Activated CD4-positive, alpha-beta T cell treated with anti-CD3 and anti-CD28 coated beads, Interleukin-2, Interleukin-6, amounts not matched to agents 100 ng/mL and 50 ng/mL, durations not matched to agents 16 hours and 8 hours (primary cell): ENCODE measurements around the gene VSIG10L2.

Experiments used
- DNase-seq: peaks from one replicate; pipeline ENCODE4 v3.0.0-alpha.2; 2020

VSIG10L2 gene

DNA sequence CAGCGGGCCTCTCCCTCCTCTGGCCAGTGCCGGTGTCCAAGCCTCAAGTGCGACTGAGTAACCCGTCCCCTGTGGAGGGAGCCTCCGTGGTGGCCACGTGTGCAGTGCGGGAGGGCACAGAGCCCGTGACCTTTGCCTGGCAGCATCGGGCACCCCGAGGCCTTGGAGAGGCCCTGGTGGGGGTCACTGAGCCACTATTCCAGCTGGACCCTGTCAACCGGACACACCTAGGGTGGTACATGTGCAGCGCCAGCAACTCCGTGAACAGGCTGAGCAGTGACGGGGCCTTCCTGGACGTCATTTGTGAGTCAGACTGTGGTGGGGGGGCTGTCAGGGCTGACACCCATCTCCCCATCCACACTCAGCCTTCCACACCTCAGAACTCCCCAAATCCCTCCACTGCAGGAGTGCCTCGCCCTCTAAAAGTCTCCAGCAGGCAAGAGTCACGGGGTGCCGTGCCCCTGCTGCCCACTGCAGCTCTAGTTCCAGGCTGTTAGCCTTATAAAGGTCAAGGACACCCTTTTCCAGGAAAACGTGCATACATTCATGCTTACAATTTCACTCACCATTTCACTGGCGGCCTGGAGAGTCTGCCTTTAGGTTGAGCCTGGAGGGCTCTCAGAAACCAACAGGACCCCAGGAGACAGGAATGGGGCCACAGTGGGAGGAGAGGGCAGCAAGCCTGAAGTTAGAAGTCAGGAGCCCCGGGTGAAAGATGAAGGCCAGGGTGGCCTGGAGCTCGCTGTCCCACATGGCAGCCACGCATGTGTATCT, 2.6 kb downstream of the VSIG10L2 start:
- DNase-seq = no peak

DNA sequence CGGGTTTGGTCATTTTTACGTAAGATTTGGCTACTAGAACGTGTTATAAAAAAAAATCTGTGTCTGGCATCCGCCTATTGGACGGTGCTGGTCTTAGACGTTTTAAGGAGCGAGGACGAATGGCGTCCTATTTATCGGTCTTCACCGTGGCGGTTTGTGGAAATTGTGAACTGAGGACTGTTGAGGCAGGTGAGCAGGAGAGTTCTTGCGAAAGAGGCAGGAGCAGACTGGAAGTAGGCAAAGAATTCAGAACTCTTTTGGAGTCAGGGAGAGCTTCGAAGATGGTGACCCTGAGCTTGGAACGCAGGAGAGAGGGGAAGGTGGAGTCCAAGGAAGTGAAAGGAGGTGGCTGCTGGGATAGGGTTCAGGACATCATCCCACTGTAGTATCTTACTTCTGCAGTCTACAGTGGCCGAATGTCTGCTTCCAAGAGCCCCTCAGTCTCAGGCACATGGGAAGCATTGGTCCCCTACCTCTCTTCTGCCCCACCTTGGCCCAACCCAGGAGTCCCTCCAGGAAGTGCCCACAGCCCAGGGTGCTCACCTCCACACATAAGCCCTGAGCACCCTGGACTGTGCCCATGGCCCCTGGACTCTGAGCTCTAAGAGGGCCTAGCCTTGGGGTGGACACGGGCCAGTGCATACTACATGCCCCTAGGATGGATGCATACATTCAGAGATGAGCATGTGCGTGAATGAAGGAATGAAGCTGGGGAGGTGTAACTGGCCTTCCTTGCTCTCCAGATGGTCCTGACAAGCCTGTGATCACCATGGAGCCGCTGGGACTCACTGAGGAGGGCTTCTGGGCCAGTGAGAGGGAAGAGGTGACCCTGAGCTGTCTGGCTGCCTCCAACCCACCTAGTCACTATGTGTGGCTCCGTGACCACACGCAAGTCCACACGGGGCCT, 3.7 kb downstream of the VSIG10L2 start:
- DNase-seq = no peak

DNA sequence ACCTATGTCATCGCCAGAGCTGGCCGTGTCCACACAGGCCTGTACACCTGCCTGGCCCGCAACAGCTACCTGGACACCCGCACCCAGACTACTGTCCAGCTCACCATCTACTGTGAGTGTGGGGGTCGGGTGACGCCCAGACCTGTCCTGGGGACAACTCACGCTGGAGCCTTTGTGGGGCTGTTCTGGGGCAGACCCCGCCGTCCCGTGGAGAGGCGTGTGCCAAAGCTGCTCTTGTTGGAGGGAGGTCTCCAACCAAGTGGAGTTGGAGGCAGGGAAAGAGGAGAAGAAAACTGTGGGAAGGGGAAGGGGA, 4.3 kb downstream of the VSIG10L2 start:
- no peak for DNase-seq

DNA sequence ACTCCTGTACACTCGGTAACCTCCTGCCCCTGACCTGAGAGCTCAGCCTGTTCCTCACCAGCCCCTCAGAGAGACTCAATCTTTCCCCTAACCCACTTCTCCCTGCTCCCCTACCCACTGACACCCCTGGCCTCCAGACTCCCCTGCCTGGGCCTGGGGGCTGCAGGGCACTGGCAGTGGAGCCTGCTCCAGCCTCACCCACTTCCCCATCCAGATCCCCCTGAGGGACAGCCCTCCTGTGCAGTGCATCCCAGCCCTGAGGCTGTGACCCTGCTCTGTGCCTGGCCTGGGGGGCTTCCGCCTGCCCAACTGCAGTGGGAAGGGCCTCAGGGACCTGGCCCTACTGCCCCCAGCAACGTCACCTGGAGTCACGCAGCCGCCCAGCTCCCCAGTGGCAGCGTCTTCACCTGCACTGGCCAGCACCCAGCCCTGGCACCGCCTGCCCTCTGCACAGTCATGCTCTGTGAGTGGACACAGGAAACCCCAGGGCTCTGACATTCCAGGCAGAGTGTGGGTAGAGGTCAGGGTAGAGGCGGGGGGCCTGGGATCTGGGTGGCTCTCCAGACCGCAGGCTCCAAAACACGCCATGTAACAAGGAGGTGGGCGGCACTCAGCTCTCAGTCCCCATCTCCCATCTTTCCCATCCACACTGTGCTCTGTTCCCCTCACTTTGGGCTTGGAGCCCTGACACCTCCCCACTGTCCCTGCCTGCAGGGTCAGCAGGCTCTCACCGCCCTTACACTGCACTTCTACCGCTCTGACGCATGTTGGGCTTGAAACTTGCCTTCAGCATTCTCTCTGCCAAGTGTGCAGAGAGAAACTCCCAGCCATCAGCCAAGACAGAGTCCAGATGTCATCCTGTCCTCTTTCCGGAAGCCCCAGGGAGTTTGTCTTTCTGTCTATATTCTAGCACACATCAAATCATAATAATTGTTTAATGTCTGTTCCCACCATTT, 5.1 kb downstream of the VSIG10L2 start:
- DNase-seq = no peak

DNA sequence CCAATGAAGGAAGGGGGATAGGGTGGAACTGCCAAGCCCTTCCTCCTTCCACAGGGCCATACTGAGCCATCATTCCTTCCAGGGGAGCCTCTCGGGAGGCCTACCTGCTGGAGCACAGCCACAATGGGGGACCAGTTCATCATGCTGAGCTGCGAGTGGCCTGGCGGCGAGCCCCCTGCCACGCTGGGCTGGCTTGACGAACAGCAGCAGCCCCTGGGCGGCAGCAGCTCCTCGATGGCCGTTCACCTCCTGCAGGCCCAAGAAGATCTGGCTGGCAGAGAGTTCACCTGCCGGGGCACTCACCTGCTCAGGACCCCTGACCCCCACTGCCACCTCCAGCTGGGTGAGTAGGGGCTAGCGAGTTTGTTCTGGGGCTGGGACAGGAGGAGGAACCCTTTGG, 5.9 kb downstream of the VSIG10L2 start:
- DNase-seq = no peak

DNA sequence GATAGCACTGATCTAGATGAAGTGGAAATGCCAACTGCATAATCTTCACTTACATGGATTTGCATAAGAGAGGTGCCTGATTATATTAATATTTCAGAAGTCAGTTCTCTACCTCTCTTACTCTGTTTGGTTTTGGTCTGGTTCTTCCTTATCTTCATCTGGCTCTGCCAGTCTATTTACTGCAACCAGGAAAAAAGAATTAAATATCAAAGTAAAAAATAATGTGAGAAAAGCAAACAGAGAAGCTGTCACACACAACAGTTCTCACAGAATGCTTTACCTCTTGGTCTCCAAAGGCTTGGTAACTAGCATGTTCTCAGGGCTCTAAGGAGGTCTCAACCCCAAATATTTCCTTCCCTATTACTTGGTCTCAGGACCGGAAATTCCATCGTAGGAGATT, 6.7 kb downstream of the VSIG10L2 start:
- no peak for DNase-seq

DNA sequence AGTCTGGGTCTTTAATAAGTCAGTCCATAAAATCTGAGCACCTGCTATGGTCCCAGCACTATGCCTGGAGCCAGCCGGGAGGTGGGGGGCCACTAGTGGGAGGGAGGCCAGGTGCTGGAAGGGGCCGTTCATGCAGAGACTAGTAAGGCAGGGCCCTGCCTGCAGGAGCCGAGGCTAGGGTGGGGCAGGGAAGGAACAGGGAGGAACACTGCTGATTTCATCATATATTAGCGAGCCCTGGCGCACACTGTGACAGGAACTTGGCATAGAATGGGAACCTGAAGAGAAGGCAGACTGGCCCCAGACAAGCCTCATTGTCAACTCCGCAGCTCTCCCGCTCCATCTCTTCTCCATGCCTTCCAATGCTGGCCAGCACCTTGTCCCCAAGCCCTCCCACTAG, 7.1 kb downstream of the VSIG10L2 start:
- DNase-seq = no peak

DNA sequence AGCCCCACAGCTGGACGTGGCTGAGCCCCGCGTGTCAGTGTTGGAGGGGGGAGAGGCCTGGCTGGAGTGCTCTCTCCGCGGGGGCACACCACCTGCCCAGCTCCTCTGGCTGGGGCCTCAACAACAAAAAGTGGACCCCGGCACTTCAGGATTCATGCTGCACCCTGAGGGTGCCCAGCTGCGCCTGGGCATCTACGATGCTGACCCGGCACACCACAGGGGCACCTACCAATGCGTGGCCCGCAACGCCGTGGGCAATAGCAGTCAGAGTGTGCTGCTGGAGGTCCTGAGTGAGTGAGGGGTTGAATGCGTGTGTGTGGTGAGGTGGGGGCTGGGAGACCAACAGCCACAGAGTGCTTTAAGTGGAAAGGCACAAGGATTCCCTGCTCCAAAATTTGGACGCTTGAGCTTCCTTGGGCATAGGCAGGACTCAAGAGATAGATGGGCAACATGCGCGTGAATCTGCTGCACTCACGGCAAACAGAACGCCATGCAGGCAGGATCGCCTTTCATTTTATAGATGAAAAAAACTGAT, 7.6 kb downstream of the VSIG10L2 start:
- no peak for DNase-seq

DNA sequence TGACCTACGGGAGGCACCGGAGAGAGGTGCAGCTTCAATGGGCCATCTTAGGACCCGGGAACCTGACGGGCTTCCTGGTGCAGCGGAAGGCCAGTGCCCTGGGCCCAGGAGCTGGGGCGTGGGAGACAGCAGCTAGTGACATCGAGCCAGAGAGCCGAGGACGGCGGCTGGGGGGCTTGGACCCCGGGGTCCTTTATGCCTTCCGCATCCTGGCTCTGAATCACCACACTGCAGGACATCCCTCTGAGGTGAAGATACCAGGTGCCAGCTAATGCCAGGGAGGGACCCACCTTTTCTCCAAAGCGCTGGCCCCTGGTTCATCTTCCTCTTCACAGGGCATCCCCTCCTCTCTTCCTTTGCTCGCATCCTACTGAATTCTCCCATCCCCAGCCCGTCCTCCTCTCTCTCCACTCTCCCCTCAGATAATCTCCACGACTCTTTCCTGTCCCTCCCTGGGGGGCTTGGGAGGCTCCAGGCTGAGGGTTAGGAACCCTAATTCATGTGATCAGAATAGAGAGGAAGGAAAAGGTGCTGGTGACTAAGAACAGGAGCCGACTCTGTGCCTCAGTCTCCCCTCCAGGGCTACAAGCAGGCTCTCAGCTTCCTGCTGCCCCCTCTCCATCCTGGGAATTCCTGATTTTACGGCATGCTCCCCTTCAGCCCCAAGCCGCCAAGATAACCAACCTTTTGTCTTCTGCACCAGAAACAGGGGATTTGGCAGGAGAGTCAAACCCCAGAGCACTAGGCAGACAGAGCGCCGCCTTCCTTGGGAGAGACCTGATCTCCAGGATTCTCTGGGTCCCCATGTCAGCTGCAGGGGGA, 8.5 kb downstream of the VSIG10L2 start:
- no peak for DNase-seq

DNA sequence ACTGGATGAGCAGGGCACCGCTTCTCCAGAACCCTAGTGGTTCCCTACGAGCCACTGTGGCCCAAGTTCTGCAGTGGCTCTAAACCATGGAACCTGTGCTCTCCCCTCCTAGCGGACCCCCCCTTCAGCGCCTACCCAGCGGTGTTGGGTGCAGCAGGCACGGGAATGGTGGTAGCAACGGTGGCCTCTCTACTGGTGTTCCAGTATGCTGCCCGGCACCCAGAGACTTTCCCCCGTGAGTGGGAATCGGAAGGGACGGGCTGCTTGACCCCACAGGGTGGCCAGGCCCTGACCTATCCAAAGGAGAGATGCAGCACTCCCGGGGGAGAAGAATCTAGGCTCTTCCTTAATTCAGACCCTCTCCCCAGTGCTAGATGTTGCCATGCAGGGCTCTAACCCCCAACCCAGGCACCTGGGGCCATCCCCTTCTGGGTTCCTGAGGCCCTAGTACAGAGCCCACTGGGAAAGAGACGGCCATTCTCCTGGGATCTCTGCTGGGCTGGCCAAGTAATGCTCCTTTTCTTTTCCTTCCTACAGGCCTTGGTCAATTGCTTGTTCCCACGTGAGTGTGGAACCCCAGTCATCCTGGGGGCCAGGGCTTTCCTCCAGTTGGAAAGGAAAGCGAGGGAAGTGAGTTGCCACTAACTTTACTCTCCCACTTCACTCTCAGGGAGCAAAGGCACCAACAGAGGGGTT, 9.2 kb downstream of the VSIG10L2 start:
- DNase-seq = no peak

DNA sequence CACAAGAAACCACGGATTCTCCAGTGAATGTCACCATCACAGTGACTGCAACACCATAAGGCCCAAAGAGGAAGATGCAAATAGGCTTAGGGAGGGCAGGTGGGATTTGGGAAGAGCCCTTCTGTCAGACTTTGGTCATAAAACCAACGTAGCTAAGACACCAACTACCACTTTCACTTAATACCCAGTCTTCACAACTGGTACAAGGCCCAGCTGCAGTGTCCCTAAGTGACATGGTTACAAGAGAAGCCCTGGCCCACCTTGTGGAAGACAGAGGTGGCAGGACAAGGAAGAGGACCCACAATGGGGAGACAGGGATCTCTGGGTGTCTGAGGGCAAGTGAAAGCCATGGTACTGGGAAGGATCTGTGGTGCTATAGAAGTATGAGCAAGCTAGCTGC, 10.0 kb downstream of the VSIG10L2 start:
- no peak for DNase-seq

DNA sequence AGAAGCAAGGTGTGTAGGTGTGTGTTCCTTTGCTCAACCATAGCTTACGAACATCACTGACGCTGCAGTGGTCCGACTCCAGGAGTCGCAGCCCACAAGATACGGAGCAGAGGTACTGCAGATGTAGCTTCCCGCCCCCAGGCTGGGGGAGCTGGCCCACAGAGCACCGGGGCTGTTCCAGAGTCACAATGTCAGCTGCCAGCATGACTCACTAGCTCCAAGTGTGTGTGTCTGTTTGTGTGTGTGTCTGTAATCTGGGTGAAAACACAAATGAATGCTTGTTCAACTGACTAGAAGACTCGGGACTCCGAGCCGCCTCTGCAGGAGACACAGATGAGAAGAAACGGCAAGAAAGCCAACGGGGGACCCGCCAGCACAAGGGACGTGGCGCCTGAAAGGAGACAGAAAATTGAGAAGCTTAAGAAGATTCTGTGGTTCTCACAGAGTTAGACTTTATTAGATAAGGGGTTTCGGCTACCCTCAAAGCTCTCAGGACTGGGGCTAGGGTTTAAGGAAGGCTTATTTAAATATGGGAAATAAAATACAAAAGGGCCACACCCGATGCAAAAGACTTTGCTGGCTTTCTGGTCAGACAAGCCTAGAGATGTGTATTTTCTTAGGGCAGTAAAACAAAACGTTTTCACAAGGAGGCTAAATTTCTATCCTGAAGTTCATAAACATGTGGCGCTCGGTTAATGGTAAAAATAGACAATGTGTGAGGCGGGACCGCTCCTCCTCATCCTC, 10.7 kb downstream of the VSIG10L2 start:
- DNase-seq = no peak

DNA sequence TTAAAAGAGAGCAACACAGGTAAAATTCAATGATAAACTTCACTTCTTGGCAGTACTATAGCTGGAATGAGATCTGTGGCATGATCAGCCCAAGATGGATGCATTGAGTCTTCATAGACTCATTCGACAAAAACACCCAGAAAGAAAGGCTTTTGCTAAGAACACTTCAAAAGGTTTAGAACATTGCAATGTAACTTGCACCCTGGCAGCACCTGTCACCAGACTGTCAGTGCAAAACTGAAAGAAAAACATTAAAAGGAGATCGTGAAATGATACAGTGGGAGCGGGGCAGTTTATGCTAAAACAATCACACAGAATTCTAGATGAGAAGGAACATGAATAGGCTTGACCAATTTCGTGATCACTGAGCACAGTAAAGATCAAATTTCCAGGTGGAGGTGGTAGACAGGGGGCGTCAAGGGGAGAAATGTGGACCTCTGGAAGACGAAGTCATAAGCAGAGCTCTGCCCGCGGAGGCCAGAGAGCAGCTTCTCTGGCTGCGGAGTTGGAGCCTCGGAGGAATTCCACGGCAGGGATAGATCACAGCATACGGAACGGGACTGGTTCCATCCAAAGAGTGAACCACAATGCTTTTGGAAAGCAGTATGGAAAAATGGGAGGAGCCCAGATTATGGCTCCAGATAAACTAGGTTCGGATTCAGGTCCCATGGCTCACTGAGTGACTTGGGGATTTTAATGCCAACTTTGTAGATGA, 11.9 kb downstream of the VSIG10L2 start:
- DNase-seq = no peak

DNA sequence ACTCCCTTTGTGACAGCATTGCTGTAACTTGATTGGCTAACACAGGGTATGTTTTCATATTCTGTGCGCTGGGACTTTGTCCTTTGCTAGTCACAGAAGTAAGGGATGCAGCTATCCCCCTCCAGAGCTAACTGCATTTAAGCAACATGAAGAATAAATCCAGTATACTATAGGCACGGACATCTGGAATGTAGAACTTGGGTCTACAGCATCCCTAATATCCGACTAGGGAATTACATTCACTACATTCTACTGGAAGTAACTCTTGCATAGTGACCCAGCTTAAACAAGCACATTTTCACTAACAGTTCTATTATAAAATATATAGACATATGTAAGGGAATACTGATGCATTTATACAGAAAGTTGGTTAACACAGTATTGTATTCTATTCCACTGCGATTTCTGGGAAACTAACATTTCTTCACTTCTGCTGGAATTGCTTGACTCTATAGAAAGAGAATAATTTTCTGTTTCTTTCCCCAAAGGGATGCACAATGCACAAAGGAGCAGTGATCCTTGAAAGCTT, 13.1 kb downstream of the VSIG10L2 start:
- DNase-seq = no peak

DNA sequence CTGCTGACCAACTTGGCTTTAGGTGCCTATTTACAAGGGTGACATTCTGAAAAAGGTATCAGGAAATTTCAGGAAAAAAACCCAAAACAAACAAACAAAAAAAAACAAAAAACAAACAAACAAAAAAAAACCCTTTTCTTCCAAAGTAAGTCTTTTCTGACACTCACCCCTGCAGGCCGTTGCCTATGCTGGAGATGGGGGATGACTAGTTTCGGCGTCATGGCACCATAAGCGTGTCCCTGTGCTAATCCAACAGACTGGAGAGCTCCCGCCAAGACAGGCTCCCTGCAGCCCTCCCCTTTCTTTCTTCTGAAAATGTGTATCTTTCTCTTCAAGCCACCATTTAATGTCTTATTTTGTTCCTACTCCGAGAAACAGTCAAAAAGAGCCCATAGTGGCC, 13.7 kb downstream of the VSIG10L2 start:
- DNase-seq = no peak

DNA sequence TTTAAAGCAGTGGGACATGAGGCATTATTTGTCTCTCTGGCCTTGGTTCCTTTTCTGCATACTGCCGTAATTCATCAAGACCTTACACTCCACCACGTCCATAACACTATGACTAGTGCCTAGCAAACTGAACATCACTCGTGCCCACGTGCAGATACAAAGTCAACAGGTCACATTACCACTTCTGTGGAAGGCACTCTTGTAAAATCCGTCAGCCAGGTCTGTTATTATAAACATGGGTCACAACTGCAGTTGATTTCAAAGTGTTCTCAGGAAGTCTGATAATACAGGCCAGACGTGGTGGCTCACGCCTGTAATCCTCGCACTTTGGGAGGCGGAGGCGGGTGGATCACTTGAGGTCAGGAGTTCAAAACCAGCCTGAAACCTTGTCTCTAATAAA, 14.1 kb downstream of the VSIG10L2 start:
- no peak for DNase-seq

DNA sequence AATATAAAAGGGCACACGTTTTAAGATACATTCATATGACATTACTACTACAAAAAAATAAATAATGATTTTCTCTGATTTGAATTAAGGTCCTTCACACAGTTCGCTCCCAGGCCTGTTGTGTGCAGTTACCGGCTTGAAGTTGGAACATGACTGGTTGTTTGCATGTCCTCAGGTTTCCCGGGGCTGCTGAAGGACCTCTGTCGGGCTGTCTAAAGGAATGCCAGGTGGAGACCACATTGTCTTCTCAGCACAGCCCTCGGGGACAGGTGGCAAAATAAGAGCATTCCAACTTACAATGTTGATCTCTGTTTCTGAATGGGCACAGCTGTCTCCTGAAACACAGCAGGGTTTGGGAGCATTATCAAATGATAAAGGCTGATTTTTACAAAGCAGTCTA, 14.9 kb downstream of the VSIG10L2 start:
- DNase-seq = no peak

DNA sequence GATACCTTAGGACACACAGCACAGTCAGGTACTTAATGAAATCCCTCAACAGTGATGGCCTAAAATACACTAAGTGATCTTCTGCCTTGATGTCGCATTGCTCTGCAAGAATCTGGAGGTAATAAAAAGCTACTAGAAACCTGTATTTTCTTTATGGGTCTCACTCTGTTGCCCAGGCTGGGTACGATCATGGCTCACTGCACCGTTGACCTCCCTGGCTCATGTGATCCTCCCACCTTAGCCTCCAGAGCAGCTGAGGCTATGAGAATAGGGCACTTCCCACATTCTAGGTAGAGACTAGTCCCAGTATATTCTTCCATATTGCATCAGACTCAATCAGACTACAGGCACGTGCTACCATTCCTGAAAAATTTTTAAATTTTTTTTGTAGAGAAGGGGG, 21.7 kb downstream of the VSIG10L2 start:
- no peak for DNase-seq

DNA sequence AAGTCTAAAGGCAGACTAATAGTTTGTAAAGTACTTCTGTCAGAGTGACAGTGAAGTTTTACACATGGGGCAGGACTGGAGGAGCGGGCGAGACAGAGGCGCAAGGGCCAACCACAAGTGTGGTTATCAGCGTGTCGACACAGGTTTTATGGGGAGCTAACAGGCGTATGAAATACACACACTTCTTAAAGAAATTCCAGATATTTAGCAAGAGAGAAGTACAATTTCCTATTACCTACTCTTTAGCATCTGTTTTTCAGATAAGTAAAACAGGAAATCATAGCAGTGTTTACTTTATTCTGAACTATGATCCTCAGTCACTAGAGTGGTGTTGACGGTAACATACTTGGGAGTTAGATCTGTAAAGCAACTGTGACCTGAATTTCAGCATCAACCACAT, 22.5 kb downstream of the VSIG10L2 start:
- no peak for DNase-seq

DNA sequence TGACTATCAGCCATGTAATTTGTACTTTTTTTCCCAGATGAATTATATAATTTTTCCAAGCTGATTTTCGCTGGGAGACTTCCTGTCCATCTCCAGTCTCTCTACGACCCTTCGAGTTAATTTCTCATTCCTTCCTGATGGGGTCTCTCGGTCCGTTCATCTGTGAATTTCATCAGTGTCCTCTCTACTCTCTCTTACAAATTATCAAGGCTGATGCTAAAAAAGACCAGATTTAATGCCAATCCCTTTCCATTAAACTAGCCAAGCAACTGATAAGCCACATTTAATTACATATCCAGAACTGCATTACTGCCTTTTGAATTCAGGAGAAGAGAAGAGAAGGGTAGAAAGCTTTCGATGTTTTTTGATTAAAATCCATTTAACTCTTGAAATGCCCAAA, 25.8 kb downstream of the VSIG10L2 start:
- no peak for DNase-seq
